Duodenal mucosa (tissue), 2 donors: ENCODE measurements around the gene NOXA1.
A peak's percentile ranks its signal among the peaks of the same experiment; 100 is the strongest.
"Not testable (repeated sequence)": the region's sequence is repeated elsewhere in the genome, so short reads cannot be mapped to it uniquely, and the experiment has no call there.

Source experiments
- H3K27ac ChIP-seq: one replicate; pipeline ENCODE4 v1.7.0; 2013; ENCODE audit warnings: low read depth, low read length
- H3K27me3 ChIP-seq, 2 donors: one replicate each; pipeline ENCODE4 v1.7.0; 2013; ENCODE audit warnings: low read length in 2 of 2, control low read depth in 1 of 2; ENCODE audit not compliant: insufficient read depth in 2 of 2, control insufficient read depth in 1 of 2
- H3K36me3 ChIP-seq, 2 donors: one replicate each; pipeline ENCODE4 v1.7.0; 2013; ENCODE audit warnings: low read length in 2 of 2, control low read depth in 1 of 2; ENCODE audit not compliant: insufficient read depth in 2 of 2, control insufficient read depth in 1 of 2
- H3K4me1 ChIP-seq, 2 donors: one replicate each; pipeline ENCODE4 v1.7.0; 2013; ENCODE audit warnings: low read length in 2 of 2, control low read depth in 1 of 2; ENCODE audit not compliant: insufficient read depth in 2 of 2, control insufficient read depth in 1 of 2
- H3K4me3 ChIP-seq, 2 donors: one replicate each; pipeline ENCODE4 v1.7.0; 2013; ENCODE audit warnings: low read length in 2 of 2, low read depth in 1 of 2
- H3K9ac ChIP-seq, 2 donors: one replicate each; pipeline ENCODE4 v1.7.0; 2013; ENCODE audit warnings: low read length in 2 of 2, low read depth in 1 of 2
- H3K9me3 ChIP-seq, 2 donors: one replicate each; pipeline ENCODE4 v1.7.0; 2013; ENCODE audit warnings: low read length in 2 of 2, control low read depth in 1 of 2; ENCODE audit not compliant: control insufficient read depth in 1 of 2

The NOXA1 gene

DNA sequence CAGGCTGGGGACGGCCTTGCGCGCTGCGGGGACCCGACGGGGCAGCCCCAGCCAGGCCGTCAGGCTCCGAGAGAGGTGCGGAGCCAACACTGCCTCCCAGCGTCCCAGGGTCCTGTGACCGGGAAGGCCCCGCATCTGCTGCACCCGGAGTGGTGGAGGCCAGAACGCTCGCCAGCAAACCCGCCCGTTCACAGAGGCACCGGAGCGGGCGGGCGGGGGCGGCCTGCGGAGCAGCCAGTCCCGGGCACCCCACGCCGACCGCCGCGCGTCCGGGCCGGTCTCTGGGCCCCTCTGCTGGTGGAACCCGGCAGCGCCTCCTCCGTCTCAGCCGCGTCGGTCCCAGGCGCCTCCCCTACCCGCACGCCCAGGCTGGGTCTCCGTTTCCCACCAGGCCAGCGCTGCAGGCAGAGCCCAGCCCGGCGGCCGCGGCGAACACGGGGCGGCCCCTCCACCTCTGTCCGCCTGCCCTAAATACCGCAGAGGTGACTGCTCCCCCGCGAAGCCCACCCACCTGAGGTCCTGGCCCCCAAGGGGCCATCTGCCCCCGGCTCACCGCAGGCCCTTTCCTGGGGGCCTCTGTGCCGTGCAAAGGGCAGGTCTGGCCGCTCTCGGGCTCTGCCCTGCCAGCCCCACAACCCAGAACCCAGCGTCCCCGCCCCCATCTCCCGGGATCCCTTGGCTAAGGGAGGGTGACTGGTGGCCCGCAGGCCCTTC is 16.2 kb upstream of the NOXA1 start:
- Histone ChIP-seq H3K27me3 (no peaks in the 10 kb centered on the region), H3K9me3 (no peaks in the 10 kb centered on the region), H3K36me3 (no peaks in the 10 kb centered on the region), H3K4me3 (peak overlapping the region in 1 of 2 donors; percentile 15), H3K9ac (peak overlapping the region; percentile 51 to 60), H3K4me1 (peaks cover 0 to 10% of the 10 kb centered on the region in 2 donors), H3K27ac (peak overlapping the region; percentile 3)

DNA sequence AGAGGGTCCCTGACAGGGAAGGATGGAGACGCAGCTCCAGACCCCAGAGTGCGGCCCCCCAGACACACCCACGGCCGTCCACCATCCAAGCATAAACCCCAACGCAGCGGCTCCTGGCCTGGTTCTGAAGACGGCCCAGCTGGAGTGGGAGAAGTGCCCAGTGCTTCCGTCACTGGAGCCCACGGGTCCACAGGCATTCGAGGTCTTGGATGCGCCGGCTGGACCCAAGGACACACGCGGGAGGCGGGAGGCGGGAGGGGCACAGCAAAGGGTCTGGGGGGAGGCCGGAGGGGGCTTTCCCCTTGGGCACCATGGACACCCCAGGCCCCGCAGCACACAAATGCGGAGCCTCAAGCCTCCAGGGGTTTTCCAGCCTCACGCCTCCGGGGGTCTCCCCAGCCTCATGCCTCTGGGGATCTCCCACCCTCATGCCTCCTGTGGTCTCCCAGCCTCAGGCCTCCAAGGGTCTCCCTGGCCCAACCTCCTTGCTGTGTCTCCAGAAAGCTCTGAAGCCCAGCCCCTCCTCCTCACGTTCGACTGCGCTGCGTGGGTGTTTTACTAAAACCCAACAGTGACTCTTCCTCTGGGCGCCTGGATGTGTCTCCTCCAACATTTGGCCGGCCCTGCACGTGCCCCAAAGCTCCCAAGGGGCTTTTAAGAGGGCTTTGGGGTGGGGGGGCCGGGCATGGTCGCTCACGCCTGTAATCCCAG is 15.4 kb upstream of the NOXA1 start:
- Histone ChIP-seq H3K9ac (peak overlapping the region; percentile 51 to 60), H3K27me3 (no peaks in the 10 kb centered on the region), H3K4me3 (no peak overlapping the region), H3K4me1 (peaks cover 0 to 10% of the 10 kb centered on the region in 2 donors), H3K36me3 (no peaks in the 10 kb centered on the region), H3K27ac (no peak overlapping the region), H3K9me3 (no peaks in the 10 kb centered on the region)

DNA sequence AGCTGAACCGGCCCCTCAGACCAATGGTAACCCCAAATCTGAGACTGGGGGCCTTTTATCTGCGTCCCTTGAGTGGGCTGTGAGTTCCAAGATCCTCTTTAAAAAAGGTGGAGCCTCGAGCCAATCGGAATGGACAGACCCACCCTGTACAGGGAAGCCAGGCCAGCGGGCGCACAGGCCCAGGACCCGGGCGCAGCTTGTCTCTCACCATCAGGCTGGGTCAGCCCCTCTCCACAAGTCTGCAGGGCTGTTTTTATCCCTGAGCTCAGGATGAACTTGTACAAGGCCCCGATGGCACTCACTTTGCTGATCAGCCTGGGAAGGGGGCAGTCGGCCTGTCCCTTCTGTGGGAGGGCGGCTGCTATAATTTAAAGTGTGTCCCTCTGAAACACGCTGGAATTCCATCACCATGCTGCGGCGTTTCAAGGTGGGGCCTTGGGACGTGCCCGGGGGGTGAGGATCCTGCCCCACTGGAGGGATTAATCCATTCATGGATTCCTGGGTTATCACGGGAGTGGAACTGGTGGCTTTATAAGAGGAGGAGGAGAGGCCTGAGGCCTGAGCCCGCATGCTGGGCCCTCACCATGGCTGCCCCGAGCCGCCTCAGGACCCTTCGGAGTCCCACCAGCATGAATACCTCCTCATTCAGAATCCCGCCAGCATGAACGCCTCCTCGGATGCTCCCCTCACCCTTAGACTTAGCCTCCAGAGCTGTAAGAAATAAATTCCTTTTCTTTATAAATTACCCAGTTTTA is 14.4 kb upstream of the NOXA1 start:
- no peaks in the 10 kb centered on the region for H3K9me3 ChIP-seq
- H3K36me3 ChIP-seq: no peaks in the 10 kb centered on the region
- no peak overlapping the region for H3K4me3 ChIP-seq
- no peak overlapping the region for H3K27ac ChIP-seq
- H3K4me1 ChIP-seq: peaks cover 0 to 10% of the 10 kb centered on the region in 2 donors
- no peak overlapping the region for H3K9ac ChIP-seq
- no peaks in the 10 kb centered on the region for H3K27me3 ChIP-seq

- no peaks in the 10 kb centered on the region for H3K36me3 ChIP-seq
- no peaks in the 10 kb centered on the region for H3K27me3 ChIP-seq
- H3K27ac ChIP-seq: no peak overlapping the region
- no peaks in the 10 kb centered on the region for H3K9me3 ChIP-seq
- H3K9ac ChIP-seq: no peak overlapping the region
- H3K4me1 ChIP-seq: peaks cover 6 to 15% of the 10 kb centered on the region in 2 donors
- H3K4me3 ChIP-seq: no peak overlapping the region
These were observed 13.7 kb upstream of the NOXA1 start for GRCh38 chr9:137409515-137409914.

GRCh38 chr9:137410236-137410890 is 12.8 kb upstream of the NOXA1 start:
- H3K36me3 ChIP-seq, H3K27me3 ChIP-seq, H3K9me3 ChIP-seq, H3K9ac ChIP-seq, H3K27ac ChIP-seq, H3K4me3 ChIP-seq: not testable (repeated sequence)
- peaks cover 8 to 18% of the 10 kb centered on the region in 2 donors for H3K4me1 ChIP-seq

- H3K9me3 ChIP-seq: no peaks in the 10 kb centered on the region
- peaks cover 8 to 18% of the 10 kb centered on the region in 2 donors for H3K4me1 ChIP-seq
- no peaks in the 10 kb centered on the region for H3K36me3 ChIP-seq
- H3K27me3 ChIP-seq: no peaks in the 10 kb centered on the region
- no peak overlapping the region for H3K4me3 ChIP-seq
- H3K9ac ChIP-seq: no peak overlapping the region
- H3K27ac ChIP-seq: no peak overlapping the region
These were observed 12.3 kb upstream of the NOXA1 start for GRCh38 chr9:137410891-137411249.

- no peak overlapping the region for H3K27ac ChIP-seq
- no peak overlapping the region for H3K4me3 ChIP-seq
- no peaks in the 10 kb centered on the region for H3K27me3 ChIP-seq
- H3K9ac ChIP-seq: no peak overlapping the region
- H3K36me3 ChIP-seq: no peaks in the 10 kb centered on the region
- no peaks in the 10 kb centered on the region for H3K9me3 ChIP-seq
- H3K4me1 ChIP-seq: peaks cover 8 to 17% of the 10 kb centered on the region in 2 donors
These were observed 11.9 kb upstream of the NOXA1 start for GRCh38 chr9:137411260-137411644.

GRCh38 chr9:137411645-137412380 is 11.4 kb upstream of the NOXA1 start:
- Histone ChIP-seq H3K27ac (no peak overlapping the region), H3K9ac (no peak overlapping the region), H3K4me3 (no peak overlapping the region), H3K9me3 (no peaks in the 10 kb centered on the region), H3K4me1 (peaks cover 8 to 14% of the 10 kb centered on the region in 2 donors), H3K36me3 (no peaks in the 10 kb centered on the region), H3K27me3 (no peaks in the 10 kb centered on the region)

- no peaks in the 10 kb centered on the region for H3K9me3 ChIP-seq
- H3K4me1 ChIP-seq: peaks cover 8 to 14% of the 10 kb centered on the region in 2 donors
- H3K36me3 ChIP-seq: no peaks in the 10 kb centered on the region
- no peak overlapping the region for H3K4me3 ChIP-seq
- no peak overlapping the region for H3K9ac ChIP-seq
- H3K27me3 ChIP-seq: no peaks in the 10 kb centered on the region
- no peak overlapping the region for H3K27ac ChIP-seq
These were observed 10.8 kb upstream of the NOXA1 start for GRCh38 chr9:137412431-137412830.
